Measurements from ENCODE around the gene ADCY3. TPM values are rescaled to one million over a fixed set of nuclear protein-coding genes. Genes with fewer than 3 reads are reported as not detected.

ADCY3 gene
- polyA plus RNA-seq, 1 donor (not counting 4 experiments of a cell fraction or from before 2014, with no cell fraction given) = 33.2 TPM

DNA sequence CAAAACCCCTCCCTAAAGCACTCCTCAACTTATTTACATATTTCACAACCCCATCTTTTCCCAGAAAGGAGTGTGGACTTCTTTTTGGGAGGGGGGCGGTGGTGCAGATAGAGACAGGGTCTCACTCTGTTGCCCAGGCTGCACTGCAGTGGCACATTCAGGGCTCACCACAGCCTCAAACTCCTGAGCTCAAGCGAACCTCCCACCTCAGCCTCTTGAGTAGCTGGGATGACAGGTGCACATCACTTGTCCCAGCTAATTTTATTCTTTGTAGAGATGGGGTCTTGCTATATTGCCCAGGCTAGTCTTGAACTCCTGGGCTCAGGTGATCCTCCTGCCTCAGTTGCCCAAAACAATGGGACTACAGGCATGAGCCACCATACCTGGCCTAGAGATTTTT, 44.1 kb downstream of the ADCY3 start:
- Histone ChIP-seq H3K27ac (ENCODE audit: control insufficient read depth, insufficient read depth, low read length) (no peak overlapping the region), H4K20me1 (ENCODE audit: control insufficient read depth, extremely low read depth, insufficient read depth, low read length) (no peaks in the 10 kb centered on the region), H3K4me3 (ENCODE audit: control insufficient read depth in 2 of 3, extremely low read depth in 1 of 3, insufficient read depth in 2 of 3, low read depth in 1 of 3, low read length in 3 of 3) (no peak overlapping the region), H3K9me3 (ENCODE audit: control insufficient read depth, low read depth, low read length) (no peaks in the 10 kb centered on the region), H3K9ac (ENCODE audit: control insufficient read depth, extremely low read depth, insufficient read depth, low read length) (no peak overlapping the region), H3K4me1 (ENCODE audit: control insufficient read depth, extremely low read depth, insufficient read depth, low read length) (no peaks in the 10 kb centered on the region), H3K4me2 (ENCODE audit: control insufficient read depth, extremely low read depth, insufficient read depth, low read depth, low read length) (no peak overlapping the region), H3K27me3 (ENCODE audit: control insufficient read depth, extremely low read depth, insufficient read depth, low read length) (no peaks in the 10 kb centered on the region), H3K9me1 (ENCODE audit: control insufficient read depth, extremely low read depth, insufficient read depth, low read length) (no peaks in the 10 kb centered on the region), H2AFZ (ENCODE audit: control insufficient read depth, low read length) (no peak overlapping the region), H3K36me3 (ENCODE audit: control insufficient read depth in 2 of 2, extremely low read depth in 1 of 2, insufficient read depth in 2 of 2, low read length in 2 of 2) (peaks cover 0 to 2% of the 10 kb centered on the region in 2 experiments), H3K79me2 (ENCODE audit: control insufficient read depth, insufficient read depth, low read length) (no peaks in the 10 kb centered on the region)
- DNase-seq (ENCODE audit: low read depth, low spot score) = no peak
- dilution Hi-C loops (cut with MboI; ENCODE audit: extremely low pct_ligation_motif_present, low sequenced_read_pairs) = no loop called here
- no peak for FAIRE-seq
- TF ChIP-seq EZH2 (IDR thresholded peaks at IDR 0.05; ENCODE audit: low read length) = no peak
- TF ChIP-seq, protein P1, sequence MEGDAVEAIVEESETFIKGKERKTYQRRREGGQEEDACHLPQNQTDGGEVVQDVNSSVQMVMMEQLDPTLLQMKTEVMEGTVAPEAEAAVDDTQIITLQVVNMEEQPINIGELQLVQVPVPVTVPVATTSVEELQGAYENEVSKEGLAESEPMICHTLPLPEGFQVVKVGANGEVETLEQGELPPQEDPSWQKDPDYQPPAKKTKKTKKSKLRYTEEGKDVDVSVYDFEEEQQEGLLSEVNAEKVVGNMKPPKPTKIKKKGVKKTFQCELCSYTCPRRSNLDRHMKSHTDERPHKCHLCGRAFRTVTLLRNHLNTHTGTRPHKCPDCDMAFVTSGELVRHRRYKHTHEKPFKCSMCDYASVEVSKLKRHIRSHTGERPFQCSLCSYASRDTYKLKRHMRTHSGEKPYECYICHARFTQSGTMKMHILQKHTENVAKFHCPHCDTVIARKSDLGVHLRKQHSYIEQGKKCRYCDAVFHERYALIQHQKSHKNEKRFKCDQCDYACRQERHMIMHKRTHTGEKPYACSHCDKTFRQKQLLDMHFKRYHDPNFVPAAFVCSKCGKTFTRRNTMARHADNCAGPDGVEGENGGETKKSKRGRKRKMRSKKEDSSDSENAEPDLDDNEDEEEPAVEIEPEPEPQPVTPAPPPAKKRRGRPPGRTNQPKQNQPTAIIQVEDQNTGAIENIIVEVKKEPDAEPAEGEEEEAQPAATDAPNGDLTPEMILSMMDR (optimal IDR thresholded peaks at IDR 0.05 in 1 of 3, IDR thresholded peaks at IDR 0.05 in 1 of 3, conservative IDR thresholded peaks at IDR 0.05 in 1 of 3; ENCODE audit: extremely low read depth in 1 of 3, insufficient read depth in 2 of 3, low read length in 3 of 3) = no peak

DNA sequence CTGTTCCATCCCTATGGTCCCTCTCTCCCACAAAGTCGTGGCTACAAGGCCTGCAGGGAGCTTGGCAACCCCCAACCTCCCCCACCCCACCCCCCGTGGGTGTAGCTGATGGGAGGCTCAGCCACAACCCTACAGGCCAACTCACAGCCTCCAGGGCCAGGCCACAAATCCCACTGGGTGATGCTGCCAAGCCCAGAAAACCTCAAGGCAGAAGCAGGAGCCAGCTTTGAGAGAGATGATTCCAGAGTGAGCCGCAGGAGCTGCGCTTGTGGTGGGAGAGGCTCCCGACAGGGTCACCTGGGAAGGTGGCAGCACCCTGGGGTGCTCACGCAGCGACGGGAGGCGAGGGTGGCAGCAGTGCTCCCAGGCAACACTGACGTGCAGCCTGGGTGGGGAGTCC, 44.8 kb downstream of the ADCY3 start:
- H3K4me1 ChIP-seq (ENCODE audit: control insufficient read depth, extremely low read depth, insufficient read depth, low read length) = no peaks in the 10 kb centered on the region
- dilution Hi-C loops (cut with MboI; ENCODE audit: extremely low pct_ligation_motif_present, low sequenced_read_pairs) = no loop called here
- H3K27me3 ChIP-seq (ENCODE audit: control insufficient read depth, extremely low read depth, insufficient read depth, low read length) = no peaks in the 10 kb centered on the region
- H3K36me3 ChIP-seq (ENCODE audit: control insufficient read depth in 2 of 2, extremely low read depth in 1 of 2, insufficient read depth in 2 of 2, low read length in 2 of 2) = peaks cover 0 to 2% of the 10 kb centered on the region in 2 experiments
- no peaks in the 10 kb centered on the region for H3K79me2 ChIP-seq (ENCODE audit: control insufficient read depth, insufficient read depth, low read length)
- no peaks in the 10 kb centered on the region for H3K9me1 ChIP-seq (ENCODE audit: control insufficient read depth, extremely low read depth, insufficient read depth, low read length)
- no peak for DNase-seq (ENCODE audit: low read depth, low spot score)
- no peak overlapping the region for H3K9ac ChIP-seq (ENCODE audit: control insufficient read depth, extremely low read depth, insufficient read depth, low read length)
- no peak overlapping the region for H3K4me3 ChIP-seq (ENCODE audit: control insufficient read depth in 2 of 3, extremely low read depth in 1 of 3, insufficient read depth in 2 of 3, low read depth in 1 of 3, low read length in 3 of 3)
- no peak overlapping the region for H2AFZ ChIP-seq (ENCODE audit: control insufficient read depth, low read length)
- H3K4me2 ChIP-seq (ENCODE audit: control insufficient read depth, extremely low read depth, insufficient read depth, low read depth, low read length) = no peak overlapping the region
- H3K9me3 ChIP-seq (ENCODE audit: control insufficient read depth, low read depth, low read length) = no peaks in the 10 kb centered on the region
- H3K27ac ChIP-seq (ENCODE audit: control insufficient read depth, insufficient read depth, low read length) = no peak overlapping the region
- TF ChIP-seq EZH2 (IDR thresholded peaks at IDR 0.05; ENCODE audit: low read length) = no peak
- TF ChIP-seq, protein P1 (optimal IDR thresholded peaks at IDR 0.05 in 1 of 3, IDR thresholded peaks at IDR 0.05 in 1 of 3, conservative IDR thresholded peaks at IDR 0.05 in 1 of 3; ENCODE audit: extremely low read depth in 1 of 3, insufficient read depth in 2 of 3, low read length in 3 of 3) = no peak
- H4K20me1 ChIP-seq (ENCODE audit: control insufficient read depth, extremely low read depth, insufficient read depth, low read length) = no peaks in the 10 kb centered on the region
- no peak for FAIRE-seq

All from keratinocyte (primary cell).